PC-9 (cell line): Measurements from ENCODE around the gene AMN1. TPM values are rescaled to one million over a fixed set of nuclear protein-coding genes. Genes with fewer than 3 reads are reported as not detected.

Source experiments
- BruUV-seq: library from RNA; stranded (reverse); fragments of 400-500 nt; replicated peaks from 2 replicates; lab custom pipeline; 2021; lab: Mats Ljungman, UMichigan
- CTCF ChIA-PET: fragments of 300-600 bp; sonication (Branson Sonifier 250); formaldehyde crosslinking; loops from one replicate; lab custom pipeline; 2022; ENCODE audit warnings: antibody characterized with exemption; lab: Charles Lee
- POLR2A ChIA-PET: fragments of 300-600 bp; sonication (Branson Sonifier 250); formaldehyde crosslinking; loops from one replicate; lab custom pipeline; 2022; ENCODE audit warnings: antibody characterized with exemption; ENCODE audit not compliant: unreplicated experiment; lab: Charles Lee
- DNase-seq, 2 experiments: peaks; one replicate each; pipeline versions ENCODE4 v3.0.0 to v3.0.0-alpha.2; 2015 to 2022; ENCODE audit warnings: mixed read lengths in 1 of 2
- H2AFZ ChIP-seq: fragments of 200-600 bp; sonication (generic); 2 replicates; pipeline ENCODE4 v1.8.1; 2017; ENCODE audit warnings: antibody characterized with exemption
- H3F3A ChIP-seq: fragments of 200-600 bp; sonication (generic); 2 replicates; pipeline ENCODE4 v1.8.1; 2017; ENCODE audit warnings: antibody characterized with exemption, mild to moderate bottlenecking, low read depth; ENCODE audit not compliant: insufficient read depth
- H3K27ac ChIP-seq: fragments of 200-600 bp; sonication (generic); 2 replicates; pipeline ENCODE4 v1.6.1; 2016; ENCODE audit warnings: mixed run types
- H3K27me3 ChIP-seq: fragments of 200-600 bp; sonication (generic); 2 replicates; pipeline ENCODE4 v1.6.1; 2016; ENCODE audit warnings: low read depth, mixed run types; ENCODE audit not compliant: insufficient read depth
- H3K36me3 ChIP-seq: fragments of 200-600 bp; sonication (generic); 2 replicates; pipeline ENCODE4 v1.6.1; 2016; ENCODE audit warnings: low read depth, mixed run types
- H3K4me1 ChIP-seq: fragments of 200-600 bp; sonication (generic); replicated peaks from 2 replicates; pipeline ENCODE4 v1.6.1; 2016; ENCODE audit warnings: mixed run types; ENCODE audit not compliant: insufficient read depth
- H3K4me2 ChIP-seq: fragments of 200-600 bp; sonication (generic); 2 replicates; pipeline ENCODE4 v1.6.1; 2017; ENCODE audit warnings: mixed run types
- H3K4me3 ChIP-seq: fragments of 200-600 bp; sonication (generic); 2 replicates; pipeline ENCODE4 v1.6.1; 2016; ENCODE audit warnings: mixed run types
- H3K79me2 ChIP-seq: fragments of 200-600 bp; sonication (generic); 2 replicates; pipeline ENCODE4 v1.6.1; 2017; ENCODE audit warnings: low read depth, mixed run types
- H3K9me2 ChIP-seq: fragments of 200-600 bp; sonication (generic); 2 replicates; pipeline ENCODE4 v1.8.1; 2017; ENCODE audit warnings: mild to moderate bottlenecking; ENCODE audit not compliant: insufficient read depth
- H3K9me3 ChIP-seq: fragments of 200-600 bp; sonication (generic); 2 replicates; pipeline ENCODE4 v1.8.1; 2016; ENCODE audit warnings: low read depth; ENCODE audit not compliant: insufficient read depth
- H4K20me1 ChIP-seq: fragments of 200-600 bp; sonication (generic); 2 replicates; pipeline ENCODE4 v1.8.1; 2017; ENCODE audit not compliant: insufficient read depth
- CTCF ChIP-seq: fragments of 200-600 bp; sonication (generic); conservative IDR thresholded peaks from 2 replicates; pipeline ENCODE4 v1.6.1; 2017; ENCODE audit warnings: mixed run types, antibody characterized with exemption, mild to moderate bottlenecking, moderate library complexity
- EZH2 ChIP-seq: fragments of 200-600 bp; sonication (generic); IDR thresholded peaks from 2 replicates; pipeline ENCODE4 v1.8.0; 2017; ENCODE audit warnings: antibody characterized with exemption, low read depth
- intact Hi-C: fragments of 100-400 bp; cut with micrococcal nuclease; formaldehyde crosslinking; loops from one replicate; pipeline ENCODE4 v1.10.0; 2022; ENCODE audit not compliant: unreplicated experiment
- total RNA-seq: library from RNA; stranded (reverse); gene quantifications from 2 replicates; pipeline ENCODE4 v1.2.3, GENCODE V29; 2021

AMN1 gene
- total RNA-seq, 1 experiment from 2014 or later, result 7.4 TPM

GRCh38 chr12:31662176-31662849 lies 66.5 kb downstream of the AMN1 start:
- intact Hi-C loops, result no loop called here
- POLR2A ChIA-PET, result interaction anchor here (0.5 kb wide), 1 partner anchor 65 kb away, joined by 3 read pairs; no protein-coding TSS in a partner anchor
- DNase-seq, result no peak
- CTCF ChIA-PET, result no interaction called here
- Histone ChIP-seq H3K79me2 (no peaks in the 10 kb centered on the region), H4K20me1 (no peaks in the 10 kb centered on the region), H3K27me3 (no peaks in the 10 kb centered on the region), H2AFZ (no peak overlapping the region), H3K4me3 (no peak overlapping the region), H3K4me2 (no peak overlapping the region), H3K9me2 (no peaks in the 10 kb centered on the region), H3F3A (peaks cover 5% of the 10 kb centered on the region; the same call in 1 of the 2 replicates), H3K36me3 (no peaks in the 10 kb centered on the region), H3K4me1 (peaks cover 17% of the 10 kb centered on the region), H3K9me3 (no peaks in the 10 kb centered on the region), H3K27ac (no peak overlapping the region)
- BruUV-seq, result no TSS peak
- TF ChIP-seq CTCF (no peak), EZH2 (no peak)

DNA sequence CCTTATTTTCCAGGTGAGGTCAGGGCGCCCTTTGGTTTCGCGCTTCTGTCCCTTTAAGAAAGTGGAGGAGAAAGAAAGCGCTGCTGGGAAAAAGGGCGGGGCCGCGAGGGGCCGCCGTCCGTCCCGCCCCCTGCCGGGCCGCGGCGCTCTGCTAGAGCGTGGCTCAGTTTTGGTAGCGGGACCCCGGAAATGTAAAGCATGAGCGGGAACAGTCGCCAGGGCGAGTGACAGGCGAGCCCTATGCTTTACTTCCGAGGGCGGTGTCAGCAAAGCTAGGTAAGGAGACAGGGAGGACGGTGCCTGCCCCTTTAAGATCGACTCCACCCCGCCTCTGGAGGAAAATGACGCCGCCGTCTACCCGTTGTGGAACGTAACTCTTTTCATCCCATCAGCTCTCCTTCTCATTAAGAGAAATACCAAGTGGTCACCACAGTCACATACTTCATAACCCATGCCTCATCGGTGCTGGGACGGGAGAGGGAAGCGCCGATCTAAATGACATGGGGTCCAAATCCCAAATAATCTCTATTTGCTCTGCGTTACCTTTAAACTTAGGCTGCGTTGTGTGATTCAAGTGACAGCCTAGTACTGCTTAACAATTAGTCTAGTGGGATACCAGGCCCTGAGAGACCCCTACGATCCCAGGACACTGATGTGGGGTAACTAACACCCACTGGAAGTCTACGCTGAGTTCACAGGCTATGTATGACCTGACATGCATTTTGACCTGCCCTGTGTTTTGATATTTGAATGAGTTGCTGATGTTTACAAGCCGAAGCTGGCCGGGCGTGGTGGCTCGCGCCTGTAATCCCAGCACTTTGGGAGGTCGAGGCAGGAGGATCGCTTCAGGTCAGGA lies 69.5 kb downstream of the AMN1 start, which contains the start of gene ETFBKMT:
Gene ETFBKMT, plus strand, starts transcription at position 602 of the 856 bp plus-strand sequence. CDS start 2,266 bp downstream, outside the sequence.
- peak; percentile 94 to 97 for DNase-seq
- CTCF ChIA-PET, result interaction anchor here (0.5 to 1.0 kb wide), 4 partner anchors 293 to 1006 kb away, joined by 3 to 10 read pairs (median 4); no protein-coding TSS in a partner anchor
- H4K20me1 ChIP-seq, result no peaks in the 10 kb centered on the region
- no peaks in the 10 kb centered on the region for H3K36me3 ChIP-seq
- H3K4me3 ChIP-seq, result peak within 1 kb of the TSS; percentile 62
- peaks cover 17% of the 10 kb centered on the region for H3K4me1 ChIP-seq
- no peaks in the 10 kb centered on the region for H3K27me3 ChIP-seq
- peak within 1 kb of the TSS; percentile 83 for H3K4me2 ChIP-seq
- peak within 1 kb of the TSS; percentile 94 for H2AFZ ChIP-seq
- TSS peak; percentile 93 for BruUV-seq
- no peaks in the 10 kb centered on the region for H3K9me3 ChIP-seq
- TF ChIP-seq EZH2 (no peak), CTCF (peak; percentile 60)
- no peaks in the 10 kb centered on the region for H3K9me2 ChIP-seq
- no peaks in the 10 kb centered on the region for H3K79me2 ChIP-seq
- intact Hi-C loops, result loop anchor here (1.0 to 5.0 kb wide), 6 partner anchors 70 to 1096 kb away; partner anchors contain the start of genes AMN1, DNM1L, RESF1 and YARS2
- POLR2A ChIA-PET, result interaction anchor here (0.5 to 0.6 kb wide), 8 partner anchors 55 to 1659 kb away, joined by 3 to 6 read pairs (median 4); no protein-coding TSS in a partner anchor
- H3K27ac ChIP-seq, result peak within 1 kb of the TSS; percentile 63
- peaks cover 7% of the 10 kb centered on the region; the same call in 1 of the 2 replicates for H3F3A ChIP-seq
